Glomerular endothelial cell (primary cell): Measurements from ENCODE around the gene KRTAP10-11. TPM values are rescaled to one million over a fixed set of nuclear protein-coding genes. Genes with fewer than 3 reads are reported as not detected.

Experiments
- DNase-seq: peaks from one replicate; pipeline ENCODE4 v3.0.0-alpha.2; 2011; ENCODE audit warnings: low read depth, low spot score; ENCODE audit errors: extremely low read depth
- total RNA-seq: library from RNA; depleted of rRNA; stranded (reverse); fragments of >200 nt; gene quantifications from 2 replicates; pipeline ENCODE4 v1.2.3, GENCODE V29; 2015

Gene KRTAP10-11
- total RNA-seq, 1 donor from 2014 or later, result not detected

- no peak for DNase-seq
Observed at GRCh38 chr21:44691686-44692085, 45.5 kb downstream of the KRTAP10-11 start.

- no peak for DNase-seq
Observed at GRCh38 chr21:44692798-44693512, 46.7 kb downstream of the KRTAP10-11 start.

GRCh38 chr21:44694776-44695175 is 48.6 kb downstream of the KRTAP10-11 start:
- DNase-seq, result no peak

- DNase-seq, result no peak
Observed at GRCh38 chr21:44695184-44695583, 49.0 kb downstream of the KRTAP10-11 start.

GRCh38 chr21:44695641-44696040 is 49.4 kb downstream of the KRTAP10-11 start:
- no peak for DNase-seq

- DNase-seq, result no peak
Observed at GRCh38 chr21:44696572-44696971, 50.4 kb downstream of the KRTAP10-11 start.

Other genes with a start within 250 kb of the KRTAP10-11 start
- 9.8 and 10.4 TPM in 2 replicates for gene LRRC3, start 190.9 kb upstream of the KRTAP10-11 start, total RNA-seq
- gene KRTAP10-1, start 106.2 kb upstream of the KRTAP10-11 start, total RNA-seq, result not detected in 2 replicates
- gene KRTAP10-2, start 94.9 kb upstream of the KRTAP10-11 start, total RNA-seq, result not detected in 2 replicates
- not detected in 2 replicates for gene KRTAP10-3, start 87.6 kb upstream of the KRTAP10-11 start, total RNA-seq
- gene KRTAP10-4, start 72.7 kb upstream of the KRTAP10-11 start, total RNA-seq, result not detected in 2 replicates
- not detected in 2 replicates for gene KRTAP10-5, start 65.8 kb upstream of the KRTAP10-11 start, total RNA-seq
- gene KRTAP10-6, start 53.9 kb upstream of the KRTAP10-11 start, total RNA-seq, result not detected in 2 replicates
- gene KRTAP10-7, start 45.8 kb upstream of the KRTAP10-11 start, total RNA-seq, result not detected in 2 replicates
- gene KRTAP10-8, start 34.3 kb upstream of the KRTAP10-11 start, total RNA-seq, result not detected in 2 replicates
- not detected in 2 replicates for gene KRTAP10-9, start 19.3 kb upstream of the KRTAP10-11 start, total RNA-seq
- gene KRTAP10-10, start 9.1 kb upstream of the KRTAP10-11 start, total RNA-seq, result not detected in 2 replicates
- not detected in 2 replicates for gene KRTAP12-4, start 8.2 kb downstream of the KRTAP10-11 start, total RNA-seq
- not detected in 2 replicates for gene KRTAP12-3, start 11.5 kb downstream of the KRTAP10-11 start, total RNA-seq
- not detected in 2 replicates for gene KRTAP12-2, start 20.5 kb downstream of the KRTAP10-11 start, total RNA-seq
- not detected in 2 replicates for gene KRTAP12-1, start 35.7 kb downstream of the KRTAP10-11 start, total RNA-seq
- gene KRTAP10-12, start 50.8 kb downstream of the KRTAP10-11 start, total RNA-seq, result not detected in 2 replicates
- 0.12 TPM in 1 of 2 replicates, not detected in the other for gene TSPEAR, start 65.2 kb downstream of the KRTAP10-11 start, total RNA-seq
- gene UBE2G2, start 155.4 kb downstream of the KRTAP10-11 start, total RNA-seq, result 42.6 and 74.9 TPM in 2 replicates
- 59.8 and 79.2 TPM in 2 replicates for gene SUMO3, start 171.6 kb downstream of the KRTAP10-11 start, total RNA-seq
- gene PTTG1IP, start 227.3 kb downstream of the KRTAP10-11 start, total RNA-seq, result 464 and 500 TPM in 2 replicates